NCI-H446 (cell line): ENCODE measurements around the gene AGBL1.

Experiments
- DNase-seq, 2 experiments: peaks; one replicate each; lab custom pipeline; 2025; lab: John Stamatoyannopoulos, UW

Gene AGBL1

GRCh38 chr15:86163816-86164215 lies 84.1 kb downstream of the AGBL1 start:
- DNase-seq, result peak in 1 of 2 experiments; percentile 48

GRCh38 chr15:86164232-86164898 lies 84.7 kb downstream of the AGBL1 start:
- DNase-seq, result no peak

- no peak for DNase-seq
Measured at GRCh38 chr15:86165265-86166211, 85.9 kb downstream of the AGBL1 start.

- no peak for DNase-seq
Measured at GRCh38 chr15:86167841-86168240, 88.2 kb downstream of the AGBL1 start.

- DNase-seq, result peak in 1 of 2 experiments; percentile 37
Measured at GRCh38 chr15:86178845-86179244, 99.2 kb downstream of the AGBL1 start.

GRCh38 chr15:86183596-86184491 lies 104.2 kb downstream of the AGBL1 start:
- peak in 1 of 2 experiments; percentile 56 for DNase-seq

- DNase-seq, result no peak
Measured at GRCh38 chr15:86193716-86194380, 114.2 kb downstream of the AGBL1 start.

- no peak for DNase-seq
Measured at GRCh38 chr15:86197770-86198169, 118.1 kb downstream of the AGBL1 start.

GRCh38 chr15:86199467-86200145 lies 119.9 kb downstream of the AGBL1 start:
- no peak for DNase-seq

GRCh38 chr15:86201313-86202008 lies 121.8 kb downstream of the AGBL1 start:
- DNase-seq, result no peak

GRCh38 chr15:86203462-86203861 lies 123.8 kb downstream of the AGBL1 start:
- no peak for DNase-seq

- no peak for DNase-seq
Measured at GRCh38 chr15:86205096-86205495, 125.4 kb downstream of the AGBL1 start.

- no peak for DNase-seq
Measured at GRCh38 chr15:86213420-86213819, 133.7 kb downstream of the AGBL1 start.

GRCh38 chr15:86213888-86214287 lies 134.2 kb downstream of the AGBL1 start:
- DNase-seq, result no peak

GRCh38 chr15:86221119-86221518 lies 141.4 kb downstream of the AGBL1 start:
- DNase-seq, result no peak

GRCh38 chr15:86229306-86229705 lies 149.6 kb downstream of the AGBL1 start:
- DNase-seq, result no peak

- no peak for DNase-seq
Measured at GRCh38 chr15:86229936-86230335, 150.3 kb downstream of the AGBL1 start.

- DNase-seq, result peak; percentile 0 to 47
Measured at GRCh38 chr15:86231864-86232721, 152.4 kb downstream of the AGBL1 start.

- no peak for DNase-seq
Measured at GRCh38 chr15:86235667-86236066, 156.0 kb downstream of the AGBL1 start.
